ENCODE measurements around the gene ESYT2.
"Not testable (repeated sequence)": the region's sequence is repeated elsewhere in the genome, so short reads cannot be mapped to it uniquely, and the experiment has no call there.

The ESYT2 gene

GRCh38 chr7:158700008-158700407, 129.3 kb downstream of the ESYT2 start:
- TF ChIP-seq, protein P1, sequence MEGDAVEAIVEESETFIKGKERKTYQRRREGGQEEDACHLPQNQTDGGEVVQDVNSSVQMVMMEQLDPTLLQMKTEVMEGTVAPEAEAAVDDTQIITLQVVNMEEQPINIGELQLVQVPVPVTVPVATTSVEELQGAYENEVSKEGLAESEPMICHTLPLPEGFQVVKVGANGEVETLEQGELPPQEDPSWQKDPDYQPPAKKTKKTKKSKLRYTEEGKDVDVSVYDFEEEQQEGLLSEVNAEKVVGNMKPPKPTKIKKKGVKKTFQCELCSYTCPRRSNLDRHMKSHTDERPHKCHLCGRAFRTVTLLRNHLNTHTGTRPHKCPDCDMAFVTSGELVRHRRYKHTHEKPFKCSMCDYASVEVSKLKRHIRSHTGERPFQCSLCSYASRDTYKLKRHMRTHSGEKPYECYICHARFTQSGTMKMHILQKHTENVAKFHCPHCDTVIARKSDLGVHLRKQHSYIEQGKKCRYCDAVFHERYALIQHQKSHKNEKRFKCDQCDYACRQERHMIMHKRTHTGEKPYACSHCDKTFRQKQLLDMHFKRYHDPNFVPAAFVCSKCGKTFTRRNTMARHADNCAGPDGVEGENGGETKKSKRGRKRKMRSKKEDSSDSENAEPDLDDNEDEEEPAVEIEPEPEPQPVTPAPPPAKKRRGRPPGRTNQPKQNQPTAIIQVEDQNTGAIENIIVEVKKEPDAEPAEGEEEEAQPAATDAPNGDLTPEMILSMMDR (IDR thresholded peaks at IDR 0.05; ENCODE audit: borderline replicate concordance, control extremely low read depth, extremely low read depth, insufficient read depth, missing control alignments) = no peak
- in situ Hi-C loops (cut with MboI; ENCODE audit: low sequenced_read_pairs, unreplicated experiment) = no loop called here
- DNase-seq (ENCODE audit: low spot score) = no peak

DNA sequence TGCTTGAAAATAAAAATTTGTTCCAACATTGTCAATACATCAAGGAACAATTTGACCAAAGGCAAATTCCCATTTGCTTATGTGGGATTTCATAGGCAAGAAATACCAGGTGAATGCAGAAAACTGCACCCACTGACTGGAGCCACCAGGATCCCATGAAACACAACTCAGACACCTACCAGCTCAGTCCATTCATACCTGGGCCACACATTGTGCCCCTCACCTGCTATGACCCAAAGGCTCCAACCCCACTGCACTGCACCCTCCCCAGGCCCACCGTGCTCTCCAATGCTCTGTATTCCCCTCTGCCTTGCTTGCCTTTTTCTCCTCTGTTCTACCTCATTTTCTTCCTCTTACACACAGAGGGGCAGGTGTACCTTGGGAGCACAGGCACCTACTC, 130.0 kb downstream of the ESYT2 start:
- TF ChIP-seq, protein P1 (IDR thresholded peaks at IDR 0.05; ENCODE audit: borderline replicate concordance, control extremely low read depth, extremely low read depth, insufficient read depth, missing control alignments) = no peak
- in situ Hi-C loops (cut with MboI; ENCODE audit: low sequenced_read_pairs, unreplicated experiment) = no loop called here
- DNase-seq (ENCODE audit: low spot score) = no peak

DNA sequence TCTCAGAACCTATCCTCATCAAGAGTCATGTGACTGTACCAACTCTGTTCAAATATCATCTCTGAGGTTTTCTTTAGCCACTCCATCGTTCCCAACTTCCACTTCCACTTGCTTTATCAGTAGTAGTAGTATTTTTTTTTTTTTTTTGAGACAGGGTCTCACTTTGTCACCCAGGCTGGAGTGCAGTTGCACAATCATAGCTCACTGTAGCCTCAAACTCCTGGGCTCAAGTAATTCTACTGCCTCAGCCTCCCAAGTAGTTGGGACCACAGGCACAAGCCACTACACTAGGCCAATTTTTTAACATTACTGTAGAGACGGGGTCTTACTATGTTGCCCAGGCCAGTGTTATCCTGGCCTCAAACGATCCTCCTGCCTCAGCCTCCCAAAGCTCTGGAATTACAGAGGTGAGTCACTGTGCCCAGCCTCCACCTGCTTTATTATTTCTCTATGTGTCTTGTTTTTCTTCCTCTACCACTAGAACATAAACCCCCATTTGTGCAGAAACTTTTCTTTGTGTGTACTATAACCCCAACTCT, 130.6 kb downstream of the ESYT2 start:
- no peak for DNase-seq (ENCODE audit: low spot score)
- TF ChIP-seq, protein P1 (IDR thresholded peaks at IDR 0.05; ENCODE audit: borderline replicate concordance, control extremely low read depth, extremely low read depth, insufficient read depth, missing control alignments) = no peak
- in situ Hi-C loops (cut with MboI; ENCODE audit: low sequenced_read_pairs, unreplicated experiment) = no loop called here

DNA sequence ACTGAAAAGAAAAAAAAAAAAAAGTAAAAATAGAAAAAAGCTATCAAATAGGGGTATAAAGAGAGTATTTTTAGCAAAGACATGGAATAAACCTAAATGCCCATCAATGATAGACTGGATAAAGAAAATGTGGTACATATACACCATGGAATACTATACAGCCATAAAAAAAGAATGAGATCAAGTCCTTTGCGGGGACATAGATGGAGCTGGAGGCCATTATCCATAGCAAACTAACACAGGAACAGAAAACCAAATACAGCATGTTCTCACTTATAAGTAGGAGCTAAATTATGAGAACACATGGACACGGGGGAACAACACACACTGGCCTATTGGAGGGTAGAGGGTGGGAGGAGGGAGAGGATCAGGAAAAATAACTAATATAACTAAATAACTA, 131.7 kb downstream of the ESYT2 start:
- DNase-seq (ENCODE audit: low spot score); in situ Hi-C loops (cut with MboI; ENCODE audit: low sequenced_read_pairs, unreplicated experiment): not testable (repeated sequence)

GRCh38 chr7:158695726-158696452, 133.4 kb downstream of the ESYT2 start:
- DNase-seq (ENCODE audit: low spot score) = peak; percentile 64
- TF ChIP-seq, protein P1 (IDR thresholded peaks at IDR 0.05; ENCODE audit: borderline replicate concordance, control extremely low read depth, extremely low read depth, insufficient read depth, missing control alignments) = peak; percentile 63
- in situ Hi-C loops (cut with MboI; ENCODE audit: low sequenced_read_pairs, unreplicated experiment) = no loop called here

- in situ Hi-C loops (cut with MboI; ENCODE audit: low sequenced_read_pairs, unreplicated experiment) = no loop called here
- TF ChIP-seq, protein P1 (IDR thresholded peaks at IDR 0.05; ENCODE audit: borderline replicate concordance, control extremely low read depth, extremely low read depth, insufficient read depth, missing control alignments) = no peak
- DNase-seq (ENCODE audit: low spot score) = no peak
These were observed 134.3 kb downstream of the ESYT2 start for GRCh38 chr7:158695056-158695455.

- in situ Hi-C loops (cut with MboI; ENCODE audit: low sequenced_read_pairs, unreplicated experiment) = no loop called here
- TF ChIP-seq, protein P1 (IDR thresholded peaks at IDR 0.05; ENCODE audit: borderline replicate concordance, control extremely low read depth, extremely low read depth, insufficient read depth, missing control alignments) = no peak
- DNase-seq (ENCODE audit: low spot score) = no peak
These were observed 134.7 kb downstream of the ESYT2 start for GRCh38 chr7:158694650-158695049.

Measured in GM13976 (cell line).